HG03159 (cell line): ENCODE measurements around the gene SAMD4B.
"Not testable (repeated sequence)": the region's sequence is repeated elsewhere in the genome, so short reads cannot be mapped to it uniquely, and the experiment has no call there.

Experiments
- ATAC-seq: cut with Tn5 transposase; IDR thresholded peaks from one replicate; pipeline ENCODE4 v1.9.1; 2021; ENCODE audit warnings: mild to moderate bottlenecking, moderate library complexity; ENCODE audit not compliant: unreplicated experiment

The SAMD4B gene

GRCh38 chr19:39310558-39311311, 31.5 kb upstream of the SAMD4B start:
- ATAC-seq: no peak

GRCh38 chr19:39314016-39314728, 28.0 kb upstream of the SAMD4B start:
- ATAC-seq: no peak

GRCh38 chr19:39315933-39316332, 26.3 kb upstream of the SAMD4B start:
- ATAC-seq: no peak

- ATAC-seq: no peak
Observed at GRCh38 chr19:39316627-39317321, 25.4 kb upstream of the SAMD4B start.

- ATAC-seq: no peak
Observed at GRCh38 chr19:39317476-39317875, 24.7 kb upstream of the SAMD4B start.

GRCh38 chr19:39318071-39318470, 24.1 kb upstream of the SAMD4B start:
- ATAC-seq: no peak

GRCh38 chr19:39318690-39319089, 23.5 kb upstream of the SAMD4B start:
- ATAC-seq: no peak

- ATAC-seq: no peak
Observed at GRCh38 chr19:39319098-39319891, 22.9 kb upstream of the SAMD4B start.

- no peak for ATAC-seq
Observed at GRCh38 chr19:39319892-39320248, 22.4 kb upstream of the SAMD4B start.

- no peak for ATAC-seq
Observed at GRCh38 chr19:39321117-39321831, 20.9 kb upstream of the SAMD4B start.

- no peak for ATAC-seq
Observed at GRCh38 chr19:39321832-39322176, 20.4 kb upstream of the SAMD4B start.

- no peak for ATAC-seq
Observed at GRCh38 chr19:39324242-39324842, 17.9 kb upstream of the SAMD4B start.

GRCh38 chr19:39325778-39326665, 16.2 kb upstream of the SAMD4B start:
- ATAC-seq: no peak

GRCh38 chr19:39327363-39328045, 14.7 kb upstream of the SAMD4B start:
- ATAC-seq: no peak

- ATAC-seq: no peak
Observed at GRCh38 chr19:39328046-39328705, 14.0 kb upstream of the SAMD4B start.

- ATAC-seq: no peak
Observed at GRCh38 chr19:39329948-39330347, 12.3 kb upstream of the SAMD4B start.

- no peak for ATAC-seq
Observed at GRCh38 chr19:39332293-39332692, 9.9 kb upstream of the SAMD4B start.

GRCh38 chr19:39332738-39333137, 9.5 kb upstream of the SAMD4B start:
- not testable (repeated sequence) for ATAC-seq
